ENCODE measurements around the gene PCDHB16. TPM values are rescaled to one million over a fixed set of nuclear protein-coding genes. Genes with fewer than 3 reads are reported as not detected.
"Not testable (repeated sequence)": the region's sequence is repeated elsewhere in the genome, so short reads cannot be mapped to it uniquely, and the experiment has no call there.

Gene PCDHB16
- total RNA-seq, 2 donors from 2014 or later: 0.18 to 4.4 TPM

- H3K27ac ChIP-seq; H3K4me1 ChIP-seq (replicated peaks); H3K9me3 ChIP-seq; H3K36me3 ChIP-seq; H3K4me3 ChIP-seq; H3K27me3 ChIP-seq (replicated peaks; ENCODE audit: insufficient read depth); intact Hi-C loops (cut with DNase I): not testable (repeated sequence)
- DNase-seq (ENCODE audit: low spot score): peak; percentile 14
- 10% methylated on average over 13 of the region's 18 CpGs for WGBS
- TF ChIP-seq CTCF (IDR thresholded peaks at IDR 0.05): peak in 1 of 4 experiments; percentile 36
These were observed 31.6 kb downstream of the PCDHB16 start, which contains the start of gene PCDHB13 for GRCh38 chr5:141213656-141214339. TSS of gene PCDHB13 (plus strand) at chr5:141213919. CDS start at chr5:141214124, 205 bp downstream.

GRCh38 chr5:141214583-141214982 is 32.4 kb downstream of the PCDHB16 start:
- intact Hi-C loops (cut with DNase I); H3K27ac ChIP-seq; H3K9me3 ChIP-seq; DNase-seq (ENCODE audit: low spot score); H3K36me3 ChIP-seq; H3K4me3 ChIP-seq; H3K27me3 ChIP-seq (replicated peaks; ENCODE audit: insufficient read depth); H3K4me1 ChIP-seq (replicated peaks): not testable (repeated sequence)
- whole genome bisulfite sequencing: 58% methylated on average over 12 of the region's 12 CpGs

GRCh38 chr5:141215504-141215903 is 33.3 kb downstream of the PCDHB16 start:
- H3K4me3 ChIP-seq; H3K27ac ChIP-seq; DNase-seq (ENCODE audit: low spot score); H3K27me3 ChIP-seq (replicated peaks; ENCODE audit: insufficient read depth); H3K36me3 ChIP-seq; intact Hi-C loops (cut with DNase I); H3K9me3 ChIP-seq; H3K4me1 ChIP-seq (replicated peaks): not testable (repeated sequence)
- 28% methylated on average over 26 of the region's 40 CpGs for WGBS

GRCh38 chr5:141216035-141216434 is 33.8 kb downstream of the PCDHB16 start:
- 25% methylated on average over 26 of the region's 26 CpGs for WGBS
- intact Hi-C loops (cut with DNase I): not testable (repeated sequence)

GRCh38 chr5:141223112-141223783 is 41.1 kb downstream of the PCDHB16 start, which contains the start of gene PCDHB14:
TSS of gene PCDHB14 (plus strand) at chr5:141223343. CDS start at chr5:141223506, 163 bp downstream.
- Histone ChIP-seq H3K27ac (no peak within 1 kb of the TSS), H3K4me1 (replicated peaks) (no peaks in the 10 kb centered on the region), H3K4me3 (peak within 1 kb of the TSS in 1 of 2 donors; percentile 6), H3K27me3 (replicated peaks; ENCODE audit: insufficient read depth) (no peaks in the 10 kb centered on the region), H3K36me3 (no peaks in the 10 kb centered on the region), H3K9me3 (no peaks in the 10 kb centered on the region)
- WGBS: 22% methylated on average over 15 of the region's 15 CpGs
- intact Hi-C loops (cut with DNase I): loop anchor here (10.0 kb wide), 1 partner anchor 342 kb away; no protein-coding TSS in a partner anchor
- DNase-seq (ENCODE audit: low spot score): no peak
- TF ChIP-seq POLR2A (IDR thresholded peaks at IDR 0.05) (no peak), CTCF (IDR thresholded peaks at IDR 0.05) (no peak)

More at GRCh38 chr5:141216035-141216434, 33.8 kb downstream of the PCDHB16 start:
- H3K27ac ChIP-seq; H3K4me3 ChIP-seq; H3K4me1 ChIP-seq (replicated peaks); H3K36me3 ChIP-seq; H3K9me3 ChIP-seq; DNase-seq (ENCODE audit: low spot score); H3K27me3 ChIP-seq (replicated peaks; ENCODE audit: insufficient read depth): not testable (repeated sequence)

GRCh38 chr5:141224844-141225243 is 42.7 kb downstream of the PCDHB16 start:
- not testable (repeated sequence) for H3K27ac ChIP-seq; DNase-seq (ENCODE audit: low spot score); H3K4me1 ChIP-seq (replicated peaks); H3K36me3 ChIP-seq; H3K9me3 ChIP-seq; H3K27me3 ChIP-seq (replicated peaks; ENCODE audit: insufficient read depth); H3K4me3 ChIP-seq
- intact Hi-C loops (cut with DNase I): loop anchor here (10.0 kb wide), 1 partner anchor 340 kb away; no protein-coding TSS in a partner anchor
- 20% methylated on average over 15 of the region's 40 CpGs for WGBS

GRCh38 chr5:141225421-141225820 is 43.2 kb downstream of the PCDHB16 start:
- intact Hi-C loops (cut with DNase I): loop anchor here (10.0 kb wide), 1 partner anchor 339 kb away; no protein-coding TSS in a partner anchor
- DNase-seq (ENCODE audit: low spot score); H3K4me1 ChIP-seq (replicated peaks); H3K4me3 ChIP-seq; H3K36me3 ChIP-seq; H3K27ac ChIP-seq; H3K9me3 ChIP-seq; H3K27me3 ChIP-seq (replicated peaks; ENCODE audit: insufficient read depth): not testable (repeated sequence)
- 30% methylated on average over 17 of the region's 30 CpGs for WGBS
